Mucosa of rectum (tissue), 2 donors: ENCODE measurements around the gene KREMEN1.

Experiments used
- H3K27ac ChIP-seq, 2 donors: one replicate each; pipeline ENCODE4 v1.7.0; 2013; ENCODE audit warnings: inconsistent platforms in 2 of 2, low read depth in 2 of 2, low read length in 2 of 2
- H3K27me3 ChIP-seq, 2 donors: one replicate each; pipeline ENCODE4 v1.7.0; 2013; ENCODE audit warnings: low read length in 2 of 2; ENCODE audit not compliant: control insufficient read depth in 2 of 2, insufficient read depth in 2 of 2
- H3K36me3 ChIP-seq, 2 donors: one replicate each; pipeline ENCODE4 v1.7.0; 2013; ENCODE audit warnings: low read length in 2 of 2; ENCODE audit not compliant: control insufficient read depth in 2 of 2, insufficient read depth in 2 of 2
- H3K4me1 ChIP-seq, 2 donors: one replicate each; pipeline ENCODE4 v1.7.0; 2013; ENCODE audit warnings: low read length in 2 of 2, mild to moderate bottlenecking in 1 of 2; ENCODE audit not compliant: control insufficient read depth in 2 of 2, insufficient read depth in 2 of 2
- H3K4me3 ChIP-seq, 2 donors: one replicate each; pipeline ENCODE4 v1.7.0; 2013; ENCODE audit warnings: low read length in 2 of 2
- H3K9ac ChIP-seq, 2 donors: one replicate each; pipeline ENCODE4 v1.7.0; 2013; ENCODE audit warnings: low read length in 2 of 2, low read depth in 1 of 2, mild to moderate bottlenecking in 1 of 2
- H3K9me3 ChIP-seq, 2 donors: one replicate each; pipeline ENCODE4 v1.7.0; 2013; ENCODE audit warnings: low read length in 2 of 2; ENCODE audit not compliant: control insufficient read depth in 2 of 2
- donor health status: healthy.
- donor health status: Normal muscosa, but diverticular disease.

Gene KREMEN1

GRCh38 chr22:29206372-29207242 is 133.8 kb downstream of the KREMEN1 start:
- Histone ChIP-seq H3K27me3 (peaks cover 7 to 11% of the 10 kb centered on the region in 2 donors), H3K9ac (peak overlapping the region; percentile 32 to 50), H3K36me3 (no peaks in the 10 kb centered on the region), H3K9me3 (no peaks in the 10 kb centered on the region), H3K4me1 (peaks cover 11 to 19% of the 10 kb centered on the region in 2 donors), H3K4me3 (peak overlapping the region; percentile 57 to 65), H3K27ac (peak overlapping the region; percentile 8 to 9)

- Histone ChIP-seq H3K4me1 (peaks cover 9 to 17% of the 10 kb centered on the region in 2 donors), H3K27me3 (peaks cover 7 to 11% of the 10 kb centered on the region in 2 donors), H3K36me3 (no peaks in the 10 kb centered on the region), H3K9ac (no peak overlapping the region), H3K27ac (no peak overlapping the region), H3K9me3 (no peaks in the 10 kb centered on the region), H3K4me3 (peak overlapping the region in 1 of 2 donors; percentile 65)
These were observed 134.4 kb downstream of the KREMEN1 start for GRCh38 chr22:29207243-29207550.

- Histone ChIP-seq H3K27me3 (peaks cover 7 to 11% of the 10 kb centered on the region in 2 donors), H3K4me1 (peaks cover 4 to 11% of the 10 kb centered on the region in 2 donors), H3K9me3 (no peaks in the 10 kb centered on the region), H3K36me3 (no peaks in the 10 kb centered on the region), H3K4me3 (no peak overlapping the region), H3K9ac (no peak overlapping the region), H3K27ac (no peak overlapping the region)
These were observed 135.0 kb downstream of the KREMEN1 start for GRCh38 chr22:29207562-29208501.

DNA sequence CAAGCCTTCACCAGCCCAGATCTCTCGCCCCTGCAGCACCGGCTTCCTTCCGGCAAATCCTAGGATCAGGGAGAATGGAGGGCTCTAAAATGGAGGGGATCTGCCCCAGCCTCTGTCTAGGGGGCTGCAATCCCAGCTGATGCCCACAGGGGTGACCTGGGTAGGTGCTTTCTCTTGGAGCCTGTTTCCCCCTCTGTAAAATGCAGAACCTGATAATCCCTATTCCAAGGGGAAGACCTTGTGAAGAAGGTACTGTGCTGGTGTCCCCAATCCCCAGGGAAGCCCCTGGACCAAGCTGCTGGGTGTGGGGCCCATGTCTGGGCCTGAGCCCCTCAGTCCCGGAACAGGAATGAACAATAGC is 135.6 kb downstream of the KREMEN1 start:
- no peak overlapping the region for H3K9ac ChIP-seq
- H3K4me3 ChIP-seq, result no peak overlapping the region

GRCh38 chr22:29208879-29209623 is 136.2 kb downstream of the KREMEN1 start:
- Histone ChIP-seq H3K27ac (no peak overlapping the region), H3K36me3 (no peaks in the 10 kb centered on the region)

More for the DNA sequence above, 135.6 kb downstream of the KREMEN1 start:
- H3K36me3 ChIP-seq, result no peaks in the 10 kb centered on the region
- H3K27ac ChIP-seq, result no peak overlapping the region
- peaks cover 4 to 11% of the 10 kb centered on the region in 2 donors for H3K4me1 ChIP-seq
- H3K9me3 ChIP-seq, result no peaks in the 10 kb centered on the region
- peaks cover 7 to 11% of the 10 kb centered on the region in 2 donors for H3K27me3 ChIP-seq

DNA sequence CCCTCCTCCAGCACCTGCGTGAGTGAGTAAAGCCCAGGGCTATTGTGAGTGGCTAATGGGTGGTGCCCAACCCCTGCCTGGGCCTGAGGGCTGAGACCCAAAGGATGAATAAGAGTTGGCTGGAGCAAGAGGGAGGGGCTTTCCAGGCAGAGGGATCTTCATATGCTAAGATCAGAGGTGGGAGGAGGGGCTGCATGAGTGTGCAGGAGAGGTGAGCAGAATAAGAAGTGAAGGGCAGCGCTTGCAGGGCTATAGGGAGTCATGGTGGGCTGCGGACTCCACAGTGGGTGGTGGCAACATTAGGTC is 136.7 kb downstream of the KREMEN1 start:
- Histone ChIP-seq H3K9ac (no peak overlapping the region), H3K36me3 (no peaks in the 10 kb centered on the region), H3K27ac (no peak overlapping the region), H3K27me3 (peaks cover 7 to 11% of the 10 kb centered on the region in 2 donors), H3K9me3 (no peaks in the 10 kb centered on the region), H3K4me3 (no peak overlapping the region), H3K4me1 (peaks cover 4 to 8% of the 10 kb centered on the region in 2 donors)

More at GRCh38 chr22:29208879-29209623, 136.2 kb downstream of the KREMEN1 start:
- H3K9ac ChIP-seq, result no peak overlapping the region
- peaks cover 4 to 8% of the 10 kb centered on the region in 2 donors for H3K4me1 ChIP-seq
- H3K4me3 ChIP-seq, result no peak overlapping the region
- H3K9me3 ChIP-seq, result no peaks in the 10 kb centered on the region
- H3K27me3 ChIP-seq, result peaks cover 7 to 11% of the 10 kb centered on the region in 2 donors

DNA sequence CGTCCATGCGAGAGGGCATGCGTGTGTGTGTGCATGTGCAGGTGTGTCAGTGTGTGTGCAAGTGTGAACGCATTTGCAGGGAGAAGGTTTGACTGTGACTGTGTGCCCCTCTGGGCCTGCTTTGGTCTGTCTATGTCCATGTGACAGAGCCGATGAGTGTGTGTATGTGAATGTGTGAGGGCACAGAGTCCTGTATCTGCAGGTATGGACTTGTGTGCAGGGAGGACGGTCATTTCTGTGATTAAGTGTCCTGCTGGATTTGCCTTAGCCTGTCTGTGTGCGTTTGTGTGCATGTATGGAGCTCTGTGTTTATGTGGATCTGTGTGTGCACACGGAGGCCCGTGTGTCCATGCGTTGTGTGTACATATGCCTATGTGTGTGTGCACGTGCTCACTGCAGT is 138.2 kb downstream of the KREMEN1 start:
- H3K9me3 ChIP-seq, result no peaks in the 10 kb centered on the region
- no peaks in the 10 kb centered on the region for H3K36me3 ChIP-seq
- H3K27me3 ChIP-seq, result peaks cover 5 to 9% of the 10 kb centered on the region in 2 donors
- no peak overlapping the region for H3K9ac ChIP-seq
- H3K4me3 ChIP-seq, result no peak overlapping the region
- H3K27ac ChIP-seq, result no peak overlapping the region
- peaks cover 2 to 4% of the 10 kb centered on the region in 2 donors for H3K4me1 ChIP-seq

GRCh38 chr22:29211466-29211865 is 138.6 kb downstream of the KREMEN1 start:
- H3K9me3 ChIP-seq, result no peaks in the 10 kb centered on the region
- no peaks in the 10 kb centered on the region for H3K36me3 ChIP-seq
- no peak overlapping the region for H3K27ac ChIP-seq
- peaks cover 2 to 5% of the 10 kb centered on the region in 2 donors for H3K27me3 ChIP-seq
- no peak overlapping the region for H3K4me3 ChIP-seq
- H3K9ac ChIP-seq, result no peak overlapping the region
- H3K4me1 ChIP-seq, result no peaks in the 10 kb centered on the region

DNA sequence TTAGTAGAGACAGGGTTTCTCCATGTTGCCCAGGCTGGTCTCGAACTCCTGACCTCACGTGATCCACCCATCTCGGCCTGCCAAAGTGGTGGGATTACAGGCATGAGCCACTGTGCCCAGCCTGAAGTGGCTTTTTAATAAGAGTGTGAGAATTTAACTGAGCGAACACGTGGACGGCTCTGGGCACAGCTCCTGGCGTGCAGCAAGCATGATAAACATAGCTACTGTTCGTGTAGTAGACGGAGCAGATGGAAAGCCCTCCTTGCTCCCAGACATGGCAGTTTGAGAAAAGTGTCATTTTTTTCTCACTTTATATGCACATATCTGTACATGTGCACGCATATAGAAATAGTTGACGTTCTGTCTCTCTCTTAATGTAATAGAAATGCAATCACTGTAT is 139.9 kb downstream of the KREMEN1 start:
- no peak overlapping the region for H3K9ac ChIP-seq
- no peaks in the 10 kb centered on the region for H3K27me3 ChIP-seq
- H3K4me1 ChIP-seq, result no peaks in the 10 kb centered on the region
- no peaks in the 10 kb centered on the region for H3K36me3 ChIP-seq
- H3K9me3 ChIP-seq, result no peaks in the 10 kb centered on the region
- no peak overlapping the region for H3K27ac ChIP-seq
- H3K4me3 ChIP-seq, result no peak overlapping the region
